ENCODE data around the gene SULT4A1. TPM values are rescaled to one million over a fixed set of nuclear protein-coding genes. Genes with fewer than 3 reads are reported as not detected.
A peak's percentile ranks its signal among the peaks of the same experiment; 100 is the strongest.

SULT4A1 gene
- total RNA-seq, 1 donor from 2014 or later, result 6.6 TPM

DNA sequence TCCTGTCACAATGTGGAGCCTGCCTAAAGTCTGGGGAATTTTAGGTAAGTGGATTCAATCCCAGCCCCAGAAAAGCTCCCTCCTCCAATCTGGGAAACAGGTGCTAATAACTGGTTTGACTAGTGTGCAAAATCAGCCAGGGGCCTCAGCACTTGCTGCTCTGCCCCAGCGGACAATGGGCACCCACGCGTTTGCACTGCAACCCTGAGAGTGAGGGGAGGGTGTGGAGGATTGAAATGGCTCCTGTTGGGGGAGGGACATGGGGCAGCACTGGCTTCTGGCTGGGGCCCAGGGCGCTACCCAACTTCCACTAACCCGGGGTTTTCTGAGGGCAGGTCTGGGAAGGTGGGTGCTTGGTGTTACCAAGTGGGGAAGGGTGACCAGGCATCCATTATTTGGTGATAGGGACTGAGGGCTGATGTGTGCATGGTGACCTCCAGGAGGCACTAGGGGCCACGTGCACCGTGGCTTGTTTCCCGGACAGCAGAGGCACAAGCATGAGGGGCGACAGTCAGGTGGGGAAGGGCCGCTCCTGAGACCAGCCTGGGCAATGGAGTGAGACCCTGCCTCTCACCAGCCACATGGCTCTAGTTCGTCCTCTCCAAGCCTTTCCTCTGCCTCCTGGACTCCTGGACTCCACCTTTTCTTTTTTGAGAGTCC, 33.8 kb upstream of the SULT4A1 start:
- H3K27ac Mint-ChIP-seq, result no peak overlapping the region
- no peaks in the 10 kb centered on the region for H3K36me3 Mint-ChIP-seq (ENCODE audit: insufficient read depth)
- no peak for DNase-seq (ENCODE audit: low spot score, unreplicated experiment)
- peaks cover 1% of the 10 kb centered on the region for H3K4me1 Mint-ChIP-seq (ENCODE audit: low read depth)
- TF ChIP-seq, protein P1, sequence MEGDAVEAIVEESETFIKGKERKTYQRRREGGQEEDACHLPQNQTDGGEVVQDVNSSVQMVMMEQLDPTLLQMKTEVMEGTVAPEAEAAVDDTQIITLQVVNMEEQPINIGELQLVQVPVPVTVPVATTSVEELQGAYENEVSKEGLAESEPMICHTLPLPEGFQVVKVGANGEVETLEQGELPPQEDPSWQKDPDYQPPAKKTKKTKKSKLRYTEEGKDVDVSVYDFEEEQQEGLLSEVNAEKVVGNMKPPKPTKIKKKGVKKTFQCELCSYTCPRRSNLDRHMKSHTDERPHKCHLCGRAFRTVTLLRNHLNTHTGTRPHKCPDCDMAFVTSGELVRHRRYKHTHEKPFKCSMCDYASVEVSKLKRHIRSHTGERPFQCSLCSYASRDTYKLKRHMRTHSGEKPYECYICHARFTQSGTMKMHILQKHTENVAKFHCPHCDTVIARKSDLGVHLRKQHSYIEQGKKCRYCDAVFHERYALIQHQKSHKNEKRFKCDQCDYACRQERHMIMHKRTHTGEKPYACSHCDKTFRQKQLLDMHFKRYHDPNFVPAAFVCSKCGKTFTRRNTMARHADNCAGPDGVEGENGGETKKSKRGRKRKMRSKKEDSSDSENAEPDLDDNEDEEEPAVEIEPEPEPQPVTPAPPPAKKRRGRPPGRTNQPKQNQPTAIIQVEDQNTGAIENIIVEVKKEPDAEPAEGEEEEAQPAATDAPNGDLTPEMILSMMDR (IDR thresholded peaks at IDR 0.05; ENCODE audit: unreplicated experiment), result no peak
- H3K4me3 Mint-ChIP-seq (ENCODE audit: low read depth), result no peak overlapping the region
- H3K9me3 Mint-ChIP-seq (ENCODE audit: low read depth), result no peaks in the 10 kb centered on the region
- peaks cover 39% of the 10 kb centered on the region for H3K27me3 Mint-ChIP-seq

DNA sequence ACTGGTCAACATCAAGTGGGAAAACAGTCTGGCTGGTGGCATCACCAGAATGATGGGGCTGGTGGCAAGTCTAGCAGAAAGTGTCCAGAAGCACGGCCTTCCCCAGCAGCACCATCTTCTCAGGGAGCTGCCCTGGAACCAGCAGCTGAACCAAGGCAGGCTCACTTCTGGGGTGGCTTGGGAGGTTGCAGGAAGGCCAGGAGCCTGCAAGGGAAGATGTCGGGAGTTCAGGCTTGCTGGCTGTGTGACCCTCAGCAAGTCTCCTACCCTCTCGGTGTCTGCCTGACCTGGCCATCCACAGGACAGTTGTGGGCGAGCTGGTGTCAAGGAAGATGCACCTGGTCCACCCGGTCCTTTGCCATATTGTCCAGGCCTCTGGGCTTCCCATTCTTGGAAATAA, 31.8 kb upstream of the SULT4A1 start:
- Mint-ChIP-seq H3K27me3 (peaks cover 54% of the 10 kb centered on the region), H3K9me3 (ENCODE audit: low read depth) (no peaks in the 10 kb centered on the region), H3K27ac (no peak overlapping the region), H3K4me3 (ENCODE audit: low read depth) (no peak overlapping the region), H3K4me1 (ENCODE audit: low read depth) (peaks cover 1% of the 10 kb centered on the region), H3K36me3 (ENCODE audit: insufficient read depth) (no peaks in the 10 kb centered on the region)
- TF ChIP-seq, protein P1 (IDR thresholded peaks at IDR 0.05; ENCODE audit: unreplicated experiment), result no peak
- DNase-seq (ENCODE audit: low spot score, unreplicated experiment), result no peak

DNA sequence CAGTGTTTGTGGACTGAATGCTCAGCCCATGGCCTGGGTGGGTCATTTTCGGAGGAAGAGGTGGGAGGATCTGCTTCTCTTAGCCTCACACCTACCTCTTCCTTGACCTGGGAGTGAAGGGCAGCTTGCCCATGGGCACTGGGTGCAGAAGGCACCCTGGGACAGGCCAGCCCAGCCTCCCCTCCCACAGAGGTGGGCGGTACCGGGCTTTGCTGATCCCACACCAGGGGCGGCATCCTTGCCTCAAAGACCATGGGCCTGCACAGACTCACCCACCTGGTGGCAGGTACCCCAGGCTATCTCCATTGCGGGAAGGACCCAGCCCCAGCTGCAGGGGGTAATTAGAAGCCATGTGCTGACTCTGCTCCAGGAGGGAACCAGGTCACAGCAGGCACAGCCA, 31.0 kb upstream of the SULT4A1 start:
- H3K4me3 Mint-ChIP-seq (ENCODE audit: low read depth), result no peak overlapping the region
- H3K27me3 Mint-ChIP-seq, result peaks cover 56% of the 10 kb centered on the region
- TF ChIP-seq, protein P1 (IDR thresholded peaks at IDR 0.05; ENCODE audit: unreplicated experiment), result no peak
- H3K36me3 Mint-ChIP-seq (ENCODE audit: insufficient read depth), result no peaks in the 10 kb centered on the region
- H3K4me1 Mint-ChIP-seq (ENCODE audit: low read depth), result peaks cover 1% of the 10 kb centered on the region
- H3K27ac Mint-ChIP-seq, result no peak overlapping the region
- no peaks in the 10 kb centered on the region for H3K9me3 Mint-ChIP-seq (ENCODE audit: low read depth)
- DNase-seq (ENCODE audit: low spot score, unreplicated experiment), result no peak

DNA sequence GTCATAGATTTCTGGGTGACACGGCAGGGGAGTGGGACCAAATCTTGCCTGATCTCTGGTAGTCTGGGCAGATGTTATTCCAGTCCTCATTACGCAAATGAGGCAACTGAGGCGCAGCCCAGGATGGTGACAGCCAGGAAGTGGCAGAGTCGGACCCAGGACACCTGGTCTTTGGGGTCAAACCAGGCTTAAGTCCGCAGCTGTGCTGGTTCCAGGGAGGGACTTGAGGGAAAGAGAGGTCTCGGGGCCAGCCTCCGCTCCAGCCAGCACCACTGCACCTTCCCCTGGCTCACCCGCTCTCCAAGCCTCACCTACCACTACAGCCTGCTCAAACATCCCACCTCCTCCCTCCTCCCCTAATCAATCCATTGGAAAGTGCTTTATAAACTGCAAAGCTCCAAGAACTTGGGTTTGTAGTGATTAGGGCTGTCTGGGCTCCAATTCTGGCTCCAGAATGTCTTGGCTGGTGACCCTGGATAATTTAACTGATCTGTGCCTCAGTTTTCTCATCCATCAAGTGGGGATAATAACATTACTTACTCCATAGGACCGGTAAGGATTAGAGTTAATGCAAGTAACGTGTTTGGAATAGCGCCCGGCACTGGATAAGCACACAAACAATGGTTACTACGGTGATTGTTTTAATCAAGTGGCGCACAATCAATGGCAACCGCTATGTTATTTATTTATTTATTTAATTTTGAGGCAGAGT, 30.0 kb upstream of the SULT4A1 start:
- Mint-ChIP-seq H3K4me1 (ENCODE audit: low read depth) (peaks cover 1% of the 10 kb centered on the region), H3K4me3 (ENCODE audit: low read depth) (no peak overlapping the region), H3K27me3 (peaks cover 55% of the 10 kb centered on the region), H3K36me3 (ENCODE audit: insufficient read depth) (no peaks in the 10 kb centered on the region), H3K27ac (no peak overlapping the region), H3K9me3 (ENCODE audit: low read depth) (no peaks in the 10 kb centered on the region)
- TF ChIP-seq, protein P1 (IDR thresholded peaks at IDR 0.05; ENCODE audit: unreplicated experiment), result no peak
- no peak for DNase-seq (ENCODE audit: low spot score, unreplicated experiment)

GRCh38 chr22:43891360-43892182, 29.3 kb upstream of the SULT4A1 start, which contains the start of gene PNPLA5:
TSS of gene PNPLA5 (minus strand) at chr22:43892013. CDS start at chr22:43891880, 133 bp downstream.
- Mint-ChIP-seq H3K27me3 (peaks cover 61% of the 10 kb centered on the region), H3K27ac (no peak within 1 kb of the TSS), H3K36me3 (ENCODE audit: insufficient read depth) (no peaks in the 10 kb centered on the region), H3K9me3 (ENCODE audit: low read depth) (no peaks in the 10 kb centered on the region), H3K4me1 (ENCODE audit: low read depth) (peaks cover 1% of the 10 kb centered on the region), H3K4me3 (ENCODE audit: low read depth) (peak within 1 kb of the TSS; percentile 33)
- TF ChIP-seq, protein P1 (IDR thresholded peaks at IDR 0.05; ENCODE audit: unreplicated experiment), result no peak
- DNase-seq (ENCODE audit: low spot score, unreplicated experiment), result no peak
